GM21515 (cell line): ENCODE data around the gene TPD52L2.
A peak's percentile ranks its signal among the peaks of the same experiment; 100 is the strongest.
"Not testable (repeated sequence)": the region's sequence is repeated elsewhere in the genome, so short reads cannot be mapped to it uniquely, and the experiment has no call there.

Experiments used
- ATAC-seq: cut with Tn5 transposase; IDR thresholded peaks from one replicate; pipeline ENCODE4 v1.9.1; 2021; ENCODE audit not compliant: unreplicated experiment

Gene TPD52L2

DNA sequence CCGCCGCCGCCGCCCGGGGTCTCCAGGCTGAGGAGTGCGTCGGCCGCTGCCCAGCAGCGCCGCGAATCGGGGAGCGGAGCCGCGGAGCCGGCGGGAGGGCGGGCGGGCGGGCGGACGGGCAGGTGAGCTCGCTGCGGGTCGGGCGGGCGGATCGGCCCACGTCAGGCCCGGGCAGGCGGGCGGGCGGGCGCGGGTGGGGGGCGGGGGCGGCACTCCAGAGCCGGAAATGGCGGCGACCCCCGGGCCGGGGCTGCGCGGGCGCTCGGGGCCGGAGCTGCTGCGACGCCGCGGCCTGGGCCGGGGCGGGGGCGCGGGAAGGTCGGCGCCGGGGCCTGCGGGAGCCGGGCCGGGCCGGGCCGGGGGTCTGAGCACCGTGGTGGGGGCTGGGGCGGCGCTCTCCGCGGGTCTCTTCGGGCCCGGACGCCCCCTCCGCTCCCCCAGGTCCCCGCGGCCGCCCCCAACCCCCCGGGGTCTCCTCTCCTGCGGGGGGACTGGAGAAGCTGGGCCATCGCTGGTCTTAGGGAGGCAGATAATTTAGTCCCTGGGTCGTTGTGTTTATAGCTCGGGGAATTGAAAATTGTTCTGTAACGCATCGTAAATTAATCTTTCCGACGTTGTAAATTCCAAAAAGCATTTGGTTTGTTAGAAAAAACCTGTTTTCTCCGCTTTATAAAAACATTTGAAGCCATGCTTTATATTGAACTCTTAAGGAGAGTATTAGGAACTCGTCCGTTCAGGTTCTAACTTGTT, 30.3 kb downstream of the TPD52L2 start:
- ATAC-seq = no peak

DNA sequence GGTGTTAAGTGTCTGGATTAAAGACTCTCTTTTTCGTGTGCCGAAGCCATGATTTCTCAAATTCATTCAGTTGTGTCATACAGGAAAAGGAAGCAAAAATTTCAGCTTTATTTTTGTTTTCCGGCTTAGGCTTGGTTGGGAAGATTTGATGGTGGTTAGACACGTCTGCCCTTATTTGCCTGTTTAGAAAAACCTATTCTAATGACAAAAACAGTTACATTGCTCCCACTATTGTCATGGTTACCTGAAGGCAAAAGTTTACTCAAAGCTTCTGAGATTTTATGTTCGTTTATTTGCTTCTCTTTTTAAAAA, 30.8 kb downstream of the TPD52L2 start:
- peak; percentile 1 for ATAC-seq

DNA sequence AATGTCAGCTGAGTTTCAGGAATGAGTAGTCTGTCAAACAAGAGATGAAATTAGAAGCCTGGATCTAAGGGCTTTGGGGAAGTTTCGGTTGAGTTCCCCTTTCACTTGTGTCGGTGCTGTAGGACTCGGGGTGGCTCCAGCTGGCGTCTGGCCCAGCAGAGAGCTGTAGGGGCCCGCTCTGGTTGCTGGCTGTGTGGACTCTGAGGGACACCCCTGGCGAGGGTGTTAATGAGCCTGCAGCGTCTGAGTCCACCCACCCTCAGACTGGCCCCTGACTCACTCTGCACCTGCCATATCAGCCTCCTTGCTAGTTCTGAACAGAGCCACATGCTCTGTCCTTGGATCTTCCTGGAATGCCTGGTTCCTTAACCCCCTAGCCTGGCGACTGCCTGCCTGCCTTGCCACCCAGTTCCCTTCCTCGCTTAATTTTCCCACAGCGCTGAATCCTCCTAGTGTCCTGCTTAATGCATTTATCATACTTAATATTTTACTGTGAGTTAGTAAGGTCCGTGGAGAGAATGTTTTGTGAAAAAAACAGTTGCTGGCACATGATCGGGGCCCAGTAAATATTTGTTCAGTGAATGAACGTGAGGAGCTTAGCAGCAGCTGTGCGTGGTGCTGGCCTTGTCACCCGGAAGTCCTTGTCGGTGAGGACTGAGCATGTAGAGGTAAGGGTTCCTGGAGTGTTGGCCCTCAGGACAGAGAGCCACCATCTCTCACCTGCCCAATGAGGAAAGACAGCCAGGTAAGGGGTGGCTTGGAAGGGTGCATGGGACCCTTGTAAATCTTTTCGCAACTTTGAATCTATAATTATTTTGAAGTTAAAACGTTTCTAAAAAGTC, 31.4 kb downstream of the TPD52L2 start:
- ATAC-seq = peak; percentile 38

DNA sequence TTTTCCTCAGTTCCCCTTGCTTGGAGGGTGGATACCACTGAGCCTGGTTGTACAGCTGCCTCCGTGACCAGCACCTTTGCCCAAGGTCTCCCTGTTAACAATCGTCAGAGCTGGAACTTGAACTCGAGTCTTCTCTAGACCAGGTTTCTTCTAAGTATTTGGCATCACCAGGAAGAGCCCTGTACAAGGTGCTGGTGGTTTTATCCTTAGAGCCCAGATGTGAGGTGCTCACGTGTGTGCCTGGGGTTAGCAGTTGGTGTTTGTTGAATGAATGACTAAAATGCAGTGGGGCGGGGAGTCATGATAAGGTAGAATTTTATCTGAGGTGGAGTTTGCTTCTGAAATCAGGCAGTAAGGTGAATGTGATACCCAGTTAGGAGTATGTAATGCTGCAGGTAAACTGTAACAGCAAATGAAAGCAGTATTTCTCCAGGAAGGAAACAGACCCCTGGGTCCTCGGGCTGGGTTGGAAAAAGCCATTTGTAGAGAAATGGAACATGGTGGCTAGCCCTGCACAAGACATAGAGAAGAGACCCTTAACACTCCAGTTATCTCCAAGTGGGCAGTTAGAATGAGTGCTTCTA, 33.0 kb downstream of the TPD52L2 start:
- no peak for ATAC-seq

DNA sequence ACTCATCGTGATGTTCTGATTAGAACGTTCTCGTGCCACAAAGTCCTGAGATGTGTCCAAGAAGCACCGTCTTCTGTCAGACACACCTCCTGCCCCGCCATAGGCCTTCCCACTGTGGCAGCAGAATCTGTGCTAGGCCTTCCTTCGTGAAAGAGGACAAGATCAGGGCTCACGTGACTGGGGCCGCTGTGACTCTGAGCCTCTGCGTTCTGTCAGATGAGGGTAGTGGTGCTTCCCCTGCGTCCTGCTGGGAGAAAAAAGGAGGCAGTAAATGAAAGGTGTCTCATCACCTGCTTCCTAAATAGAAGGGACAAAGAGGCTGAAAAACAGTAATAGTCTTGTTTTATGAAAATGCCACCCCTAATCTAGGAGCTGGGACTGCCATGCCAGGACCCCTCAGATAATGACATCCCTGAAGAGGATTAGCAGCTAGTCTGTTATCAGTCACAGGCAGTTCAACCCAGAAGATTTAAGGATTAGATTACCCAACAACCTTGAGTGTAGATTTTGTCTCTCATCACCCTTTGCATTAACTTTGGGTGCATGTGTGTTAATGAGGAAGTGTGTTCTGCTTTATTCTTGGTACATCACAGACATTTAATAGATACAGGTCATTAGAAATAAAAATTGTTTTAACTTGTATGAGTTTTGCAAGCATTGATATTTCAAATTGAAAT, 34.0 kb downstream of the TPD52L2 start:
- ATAC-seq = no peak

DNA sequence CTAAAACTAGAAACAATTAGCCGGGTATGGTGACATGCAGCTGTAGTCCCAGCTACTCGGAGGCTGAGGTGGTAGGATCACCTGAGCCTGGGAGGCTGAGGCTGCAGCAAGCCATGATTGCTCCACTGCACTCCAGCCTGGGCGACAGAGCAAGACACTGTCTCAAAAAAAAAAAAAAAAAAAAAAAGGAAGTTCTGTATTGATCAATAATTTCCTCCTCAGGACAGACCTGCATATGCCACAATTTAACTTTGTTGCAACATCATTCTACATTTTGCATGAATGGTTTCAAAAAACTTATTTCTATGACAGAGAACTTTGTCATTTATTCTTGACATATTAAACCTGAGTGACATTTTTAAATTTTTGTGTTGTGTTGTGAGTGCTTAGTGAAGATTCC, 35.3 kb downstream of the TPD52L2 start:
- no peak for ATAC-seq

DNA sequence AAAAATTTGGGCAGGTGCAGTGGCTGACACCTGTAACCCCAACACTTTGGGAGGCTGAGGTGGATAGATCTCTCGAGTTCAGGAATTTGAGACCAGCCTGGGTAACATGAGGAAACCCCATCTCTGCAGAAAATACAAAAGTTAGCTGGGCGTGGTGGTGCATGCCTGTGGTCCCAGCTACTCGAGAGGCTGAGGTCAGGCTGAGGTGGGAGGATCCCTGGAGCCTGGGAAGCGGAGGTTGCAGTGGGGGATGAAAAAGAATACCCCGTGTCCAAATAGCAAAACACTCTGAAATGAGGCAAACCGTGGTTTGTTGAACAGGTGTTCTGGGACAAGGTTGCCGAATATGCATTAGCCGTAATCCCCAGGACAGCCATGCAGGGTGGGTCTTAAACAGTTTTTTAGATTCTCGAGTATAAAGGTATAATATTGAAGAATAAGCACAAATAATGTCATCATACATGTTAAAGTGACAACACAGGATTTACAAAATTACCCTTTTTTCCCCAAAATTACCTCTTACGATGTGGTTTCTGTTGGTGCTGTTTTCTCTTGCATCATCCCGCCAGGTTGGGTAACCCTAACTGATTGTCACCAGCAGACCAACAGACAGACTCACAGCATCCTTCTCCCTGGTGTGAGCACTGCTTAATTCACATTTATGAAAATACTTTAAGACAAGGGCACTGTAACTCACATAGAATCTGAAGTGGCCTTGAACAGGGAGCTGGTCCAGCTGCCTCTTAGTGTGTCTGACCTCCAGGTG, 38.9 kb downstream of the TPD52L2 start:
- no peak for ATAC-seq

DNA sequence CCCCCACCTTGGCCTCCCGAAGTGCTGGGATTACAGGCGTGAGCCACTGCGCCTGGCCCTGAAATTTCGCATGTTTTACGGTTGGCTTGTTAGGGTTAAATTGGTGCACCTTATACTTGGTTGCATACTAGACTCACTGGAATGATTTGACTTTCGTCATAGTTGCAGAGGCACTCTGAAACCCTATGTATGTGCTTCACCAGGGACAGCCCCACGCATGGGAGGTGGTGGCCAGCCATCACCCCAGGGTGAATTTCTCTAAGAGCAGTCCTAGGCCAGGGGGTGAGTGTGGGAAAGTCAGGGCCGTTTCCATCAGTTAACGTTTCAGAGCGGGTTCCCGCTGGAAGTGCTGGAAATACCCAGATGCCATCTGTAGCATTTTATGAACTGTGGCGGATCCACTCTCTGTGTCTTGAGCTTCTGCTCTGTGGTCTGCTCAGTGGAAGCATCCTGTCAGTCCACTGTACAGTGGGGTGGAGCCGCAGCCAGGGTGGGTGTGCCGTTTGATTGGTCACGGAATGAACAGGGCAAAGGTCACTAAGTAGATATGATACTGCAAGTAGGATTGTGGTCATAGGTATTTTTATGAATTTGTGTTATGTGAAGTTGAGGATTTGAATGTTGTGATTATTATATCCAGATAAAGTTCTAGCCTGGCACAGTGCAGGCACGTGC, 43.1 kb downstream of the TPD52L2 start:
- ATAC-seq = no peak

DNA sequence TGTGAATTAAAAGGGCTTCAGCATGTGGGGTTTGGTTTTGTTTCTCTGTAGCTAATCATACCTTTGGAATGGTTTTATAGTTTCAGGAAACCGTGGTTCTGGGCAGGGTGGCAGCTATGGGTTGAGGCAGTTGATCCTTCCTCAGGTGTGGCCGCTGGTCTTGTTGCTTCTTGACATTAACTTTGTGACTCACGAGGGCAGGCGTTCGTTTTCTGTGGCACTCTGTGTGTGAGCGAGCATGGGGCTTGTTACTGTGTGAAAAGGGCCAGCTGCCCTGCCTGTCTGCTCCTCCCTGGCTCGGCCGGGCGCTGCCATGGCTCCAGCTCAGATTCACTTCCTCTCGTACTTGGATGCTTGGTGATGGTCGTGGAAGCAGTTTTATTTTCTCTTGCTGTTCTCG, 46.1 kb downstream of the TPD52L2 start:
- no peak for ATAC-seq

DNA sequence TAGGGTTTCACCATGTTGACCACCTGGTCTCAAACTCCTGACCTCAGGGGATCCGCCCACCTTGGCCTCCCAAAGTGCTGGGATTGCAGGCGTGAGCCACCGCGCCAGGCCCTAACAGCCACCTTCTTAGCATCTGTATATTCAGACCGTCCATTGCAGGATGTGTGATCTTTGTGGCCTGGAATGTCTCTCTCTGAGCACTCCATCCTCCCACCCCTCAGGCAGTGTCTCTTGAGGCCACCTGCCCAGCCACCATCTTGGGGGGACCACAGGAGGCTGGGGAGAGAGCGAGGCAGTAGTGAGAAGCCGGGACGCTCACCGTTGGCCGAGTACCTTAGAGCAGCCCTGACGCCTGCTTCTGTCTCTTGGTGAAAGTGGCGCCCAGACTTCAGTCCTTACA, 48.7 kb downstream of the TPD52L2 start:
- no peak for ATAC-seq

DNA sequence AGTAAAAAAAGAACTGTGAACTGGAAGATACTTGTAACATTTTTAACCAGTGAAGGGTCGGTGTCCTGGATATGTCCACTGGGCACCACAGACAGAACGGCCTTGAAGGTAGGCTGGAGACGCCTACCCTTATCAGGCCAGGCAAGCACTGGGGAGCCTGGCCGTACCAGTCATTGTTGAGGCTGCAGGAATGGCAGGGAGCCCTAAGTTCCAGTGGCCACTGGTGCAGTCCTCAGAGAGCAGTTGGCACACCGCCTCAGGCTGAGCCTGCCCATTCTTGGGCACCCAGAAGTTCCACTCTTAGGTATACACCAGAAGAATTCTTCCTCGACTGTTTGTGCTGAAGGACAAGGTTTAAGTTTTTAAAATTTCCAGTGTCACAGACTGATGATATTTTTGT, 50.4 kb downstream of the TPD52L2 start:
- ATAC-seq = no peak

DNA sequence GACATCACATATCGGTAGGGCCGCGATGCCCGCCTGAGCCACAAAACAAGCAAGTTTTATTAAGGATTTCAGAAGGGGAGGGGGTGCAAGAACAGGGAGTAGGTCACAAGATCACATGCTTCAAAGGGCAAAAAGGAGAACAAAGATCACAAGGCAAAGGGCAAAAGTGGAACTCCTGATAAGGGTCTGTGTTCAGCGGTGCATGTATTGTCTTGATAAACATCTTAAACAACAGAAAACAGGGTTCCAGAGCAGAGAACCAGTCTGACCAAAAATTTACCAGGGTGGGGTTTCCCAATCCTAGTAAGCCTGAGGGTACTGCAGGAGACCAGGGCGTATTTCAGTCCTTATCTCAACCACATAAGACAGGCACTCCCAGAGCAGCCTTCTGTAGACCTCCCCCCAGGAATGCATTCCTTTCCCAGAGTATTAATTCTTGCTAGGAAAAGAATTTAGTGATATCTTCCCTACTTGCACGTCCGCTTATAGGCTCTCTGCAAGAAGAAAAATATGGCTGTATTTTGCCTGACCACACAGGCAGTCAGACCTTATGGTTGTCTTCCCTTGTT, 51.4 kb downstream of the TPD52L2 start:
- ATAC-seq = not testable (repeated sequence)

DNA sequence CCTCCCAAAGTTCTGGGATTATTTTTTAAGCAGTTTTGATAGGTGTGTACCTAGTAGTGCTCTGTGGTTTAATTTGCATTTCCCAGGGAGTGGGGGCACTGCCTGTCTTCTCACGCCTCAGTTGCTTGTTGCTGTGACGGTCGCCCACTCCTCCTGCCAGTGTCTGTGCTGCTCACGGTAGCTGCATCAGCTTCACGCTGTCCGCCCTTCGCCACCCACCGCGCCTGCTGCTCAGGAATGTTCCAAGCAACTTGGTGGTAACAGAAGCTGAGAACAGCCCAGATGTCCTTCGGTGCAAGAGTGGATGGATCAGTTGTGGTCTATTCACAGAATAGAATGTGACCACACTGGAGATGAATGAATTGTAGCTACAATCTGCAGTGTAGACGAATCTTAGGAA, 52.7 kb downstream of the TPD52L2 start:
- ATAC-seq = no peak

DNA sequence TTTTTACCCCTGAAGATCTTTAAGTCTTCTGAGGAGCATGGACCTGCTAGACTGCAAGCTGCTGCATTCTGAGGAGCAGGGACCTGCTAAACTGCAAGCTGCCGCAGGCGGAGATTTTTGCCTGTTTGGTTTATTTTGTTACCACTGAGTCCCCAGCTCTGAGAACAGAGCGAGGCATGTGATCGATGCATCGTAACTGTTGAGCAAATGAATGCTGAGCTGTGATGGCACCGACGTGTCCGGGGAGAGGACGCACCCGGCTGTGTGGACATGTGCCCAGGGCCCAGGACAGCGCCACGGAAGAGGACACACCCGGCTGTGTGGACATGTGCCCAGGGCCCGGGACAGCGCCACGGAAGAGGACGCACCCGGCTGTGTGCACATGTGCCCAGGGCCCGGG, 54.1 kb downstream of the TPD52L2 start:
- ATAC-seq = no peak

DNA sequence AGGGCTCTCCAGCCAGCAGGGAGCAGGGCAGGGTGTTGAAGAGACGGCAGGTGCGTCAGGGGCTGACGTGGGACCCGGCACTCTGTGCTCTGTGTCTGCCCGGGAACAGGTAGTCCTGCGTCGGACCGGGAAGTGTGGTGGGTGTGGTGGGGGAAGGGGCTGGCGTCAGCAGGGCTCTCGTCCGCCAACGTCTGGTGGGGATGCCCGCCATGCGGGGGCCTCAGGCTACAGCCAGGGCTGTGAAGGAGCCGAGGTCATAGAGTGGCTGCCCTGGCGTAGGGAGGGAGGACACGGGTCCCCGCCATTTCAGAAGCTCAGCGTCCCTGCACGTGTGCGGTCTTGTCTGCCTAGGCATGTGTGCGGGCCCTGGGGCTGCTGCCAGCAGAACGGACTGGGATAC, 55.2 kb downstream of the TPD52L2 start:
- no peak for ATAC-seq

DNA sequence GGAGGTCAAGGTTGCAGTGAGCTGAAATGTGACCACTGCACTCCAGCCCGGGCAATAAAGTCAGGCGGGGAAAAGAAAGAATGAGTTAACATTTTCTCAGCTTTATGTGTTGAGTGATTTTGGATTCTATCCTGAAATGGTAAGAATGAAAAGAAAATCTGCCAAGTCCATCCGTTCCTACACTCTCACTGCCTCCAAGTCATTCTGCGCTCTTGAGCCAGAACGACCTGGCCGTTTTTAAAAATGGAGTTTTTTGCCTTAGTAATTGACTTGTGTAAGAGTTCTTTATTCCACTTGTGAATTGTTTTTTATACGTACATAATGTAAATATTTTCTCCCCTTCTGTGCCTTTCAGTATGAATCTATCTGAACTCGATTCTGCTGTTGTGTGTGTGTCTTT, 58.6 kb downstream of the TPD52L2 start:
- ATAC-seq = no peak

DNA sequence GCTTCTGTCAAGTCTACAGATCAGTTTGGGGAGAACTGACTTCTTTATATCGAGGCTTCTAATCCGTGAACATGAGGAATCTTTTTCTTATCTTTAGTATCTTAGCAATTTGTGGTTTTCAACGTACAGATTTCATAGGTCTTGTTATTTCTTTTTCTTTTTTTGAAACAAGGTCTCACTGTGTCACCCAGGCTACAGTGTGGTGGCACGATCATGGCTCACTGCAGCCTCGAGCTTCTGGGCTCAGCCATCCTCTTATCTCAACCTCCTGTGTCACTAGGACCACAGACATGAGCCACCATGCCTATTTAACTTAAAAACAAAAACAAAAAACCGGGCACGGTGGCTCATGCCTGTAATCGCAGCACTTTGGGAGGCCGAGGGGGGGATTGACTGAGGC, 59.2 kb downstream of the TPD52L2 start:
- no peak for ATAC-seq

DNA sequence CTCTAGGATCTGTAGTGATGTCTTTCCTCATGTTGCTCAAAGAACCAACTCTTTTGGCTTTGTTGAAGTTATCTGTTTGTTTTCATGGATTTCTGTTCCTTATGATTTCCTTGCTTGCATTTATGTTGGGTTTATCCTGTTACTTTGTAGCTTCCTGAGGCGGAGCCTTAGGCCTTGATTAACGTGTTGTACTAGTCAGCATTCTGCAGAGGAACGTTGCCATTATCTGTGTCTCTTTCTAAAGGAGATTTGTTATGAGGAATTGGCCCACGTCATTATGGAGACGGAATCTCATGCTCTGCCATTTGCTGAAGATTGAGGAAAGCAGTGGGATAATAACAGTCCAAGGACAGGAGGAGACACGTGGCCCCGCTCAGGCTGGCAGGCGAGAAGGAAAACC, 61.2 kb downstream of the TPD52L2 start:
- ATAC-seq = no peak

DNA sequence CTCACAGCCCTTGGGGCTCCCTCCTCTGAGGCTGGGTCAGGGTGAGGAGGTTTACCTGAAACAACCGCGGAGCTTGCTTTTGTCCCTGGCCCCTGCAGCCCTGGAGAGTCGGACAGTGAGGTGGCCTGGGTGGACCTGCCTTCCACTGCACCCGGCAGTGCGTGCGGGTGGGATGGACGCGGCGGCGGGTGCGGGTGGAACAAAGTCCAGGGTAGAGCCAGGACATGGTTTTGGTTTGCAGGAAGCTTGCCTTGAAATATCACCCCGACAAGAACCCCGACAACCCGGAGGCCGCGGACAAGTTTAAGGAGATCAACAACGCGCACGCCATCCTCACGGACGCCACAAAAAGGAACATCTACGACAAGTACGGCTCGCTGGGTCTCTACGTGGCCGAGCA, 64.0 kb downstream of the TPD52L2 start:
- ATAC-seq = no peak

DNA sequence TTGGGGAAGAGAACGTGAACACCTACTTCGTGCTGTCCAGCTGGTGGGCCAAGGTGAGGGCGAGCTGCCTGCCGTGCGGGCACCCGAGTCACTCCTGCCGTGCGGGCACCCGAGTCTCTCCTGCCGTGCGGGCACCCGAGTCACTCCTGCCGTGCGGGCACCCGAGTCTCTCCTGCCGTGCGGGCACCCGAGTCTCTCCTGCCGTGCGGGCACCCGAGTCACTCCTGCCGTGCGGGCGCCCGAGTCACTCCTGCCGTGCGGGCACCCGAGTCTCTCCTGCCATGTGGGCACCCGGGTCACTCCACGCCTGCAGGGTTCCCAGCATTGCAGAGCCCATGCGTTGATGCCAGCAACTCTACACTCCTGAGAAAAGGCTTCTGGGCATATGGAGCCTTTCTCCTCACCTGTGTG, 64.4 kb downstream of the TPD52L2 start:
- not testable (repeated sequence) for ATAC-seq
